Activated CD8-positive, alpha-beta memory T cell treated with anti-CD3 and anti-CD28 coated beads, Interleukin-2, amount 50 U/mL, for 4 hours (primary cell): Measurements from ENCODE around the gene TUBA1B.
"Not testable (repeated sequence)": the region's sequence is repeated elsewhere in the genome, so short reads cannot be mapped to it uniquely, and the experiment has no call there.

Source experiments
- DNase-seq: peaks from one replicate; pipeline ENCODE4 v3.0.0-alpha.2; 2020

TUBA1B gene

DNA sequence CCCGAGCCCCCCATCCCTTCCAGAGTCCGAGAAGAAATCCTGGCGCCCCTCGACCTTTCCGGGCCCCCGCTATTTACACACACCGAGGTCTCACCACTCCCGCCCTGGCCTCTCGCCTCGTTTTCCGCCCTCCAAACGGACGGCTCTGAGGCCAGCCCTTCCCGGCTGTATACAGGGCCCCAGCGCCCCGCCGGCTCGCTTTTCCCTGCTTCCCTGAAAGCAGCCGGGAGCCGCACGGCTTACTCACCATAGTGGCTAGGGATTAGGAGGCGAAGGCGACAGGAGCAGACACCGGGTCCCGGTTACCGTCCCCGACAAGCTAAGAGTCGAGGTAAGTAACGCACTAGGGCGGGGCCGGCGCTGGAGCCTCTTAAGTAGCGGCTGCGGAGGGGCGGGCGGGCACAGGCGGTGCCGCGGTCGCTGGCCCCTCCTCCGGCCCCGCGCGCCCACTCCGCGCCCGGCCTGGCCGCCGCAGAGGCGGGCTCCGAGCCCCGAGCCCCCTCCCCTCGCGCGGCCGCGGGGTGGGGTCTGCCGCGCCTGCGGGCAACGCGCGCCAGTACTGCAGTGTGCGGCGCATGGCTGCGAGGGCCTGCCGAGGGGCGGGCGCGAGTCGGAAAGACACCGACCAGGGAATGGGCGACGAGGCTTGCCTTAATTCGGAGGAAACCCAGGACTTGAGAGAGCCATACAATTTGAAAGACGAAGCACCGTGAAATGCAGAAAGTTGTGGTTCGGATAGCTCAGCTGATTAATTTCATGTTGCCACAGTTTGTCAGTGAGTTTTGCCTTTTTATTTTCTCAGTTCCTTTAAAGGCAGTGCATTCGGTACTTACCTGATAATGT is at the start of gene TUBA1B:
TUBA1B (minus strand) TSS at position 345 of the 843 bp plus-strand sequence; CDS start at position 250, 95 bp downstream.
- peak; percentile 90 for DNase-seq

DNA sequence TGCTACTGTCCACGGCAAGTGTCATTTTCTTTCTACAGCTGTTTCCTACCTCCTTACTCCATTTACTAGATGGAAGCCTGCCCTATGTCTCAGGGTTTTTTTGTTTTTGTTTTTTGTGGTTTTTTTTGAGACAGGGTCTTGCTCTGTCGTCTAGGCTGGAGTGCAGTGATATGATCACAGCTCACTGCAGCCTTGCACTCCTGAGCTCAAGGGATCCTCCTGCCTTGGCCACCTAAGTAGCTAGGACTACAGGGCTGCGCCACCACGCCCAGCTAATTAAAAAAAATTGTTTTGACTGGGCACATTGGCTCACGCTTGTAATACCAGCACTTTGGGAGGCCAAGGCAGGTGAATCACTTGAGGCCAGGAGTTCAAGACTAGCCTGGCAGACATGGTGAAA is 43.0 kb upstream of the TUBA1B start:
- no peak for DNase-seq

- DNase-seq = no peak
Observed at GRCh38 chr12:49170924-49171323, 39.7 kb upstream of the TUBA1B start.

- DNase-seq = no peak
Observed at GRCh38 chr12:49165114-49165513, 33.9 kb upstream of the TUBA1B start.

DNA sequence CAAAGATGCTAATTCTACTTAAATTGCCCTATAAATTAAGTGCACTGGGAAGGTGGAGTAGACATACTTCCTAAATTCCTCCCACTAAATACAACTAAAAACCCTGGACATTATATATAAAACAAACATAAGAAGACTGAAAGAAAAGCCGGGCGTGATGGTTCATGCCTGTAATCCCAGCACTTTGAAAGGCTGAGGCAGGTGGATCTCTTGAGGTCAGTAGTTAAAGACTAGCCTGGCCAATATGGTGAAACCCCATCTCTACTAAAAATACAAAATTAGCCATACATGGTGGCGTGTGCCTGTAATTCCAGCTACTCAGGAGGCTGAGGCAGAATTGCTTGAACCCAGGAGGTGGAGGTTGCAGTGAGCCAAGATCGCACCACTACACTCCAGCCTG is 30.7 kb upstream of the TUBA1B start:
- not testable (repeated sequence) for DNase-seq

DNA sequence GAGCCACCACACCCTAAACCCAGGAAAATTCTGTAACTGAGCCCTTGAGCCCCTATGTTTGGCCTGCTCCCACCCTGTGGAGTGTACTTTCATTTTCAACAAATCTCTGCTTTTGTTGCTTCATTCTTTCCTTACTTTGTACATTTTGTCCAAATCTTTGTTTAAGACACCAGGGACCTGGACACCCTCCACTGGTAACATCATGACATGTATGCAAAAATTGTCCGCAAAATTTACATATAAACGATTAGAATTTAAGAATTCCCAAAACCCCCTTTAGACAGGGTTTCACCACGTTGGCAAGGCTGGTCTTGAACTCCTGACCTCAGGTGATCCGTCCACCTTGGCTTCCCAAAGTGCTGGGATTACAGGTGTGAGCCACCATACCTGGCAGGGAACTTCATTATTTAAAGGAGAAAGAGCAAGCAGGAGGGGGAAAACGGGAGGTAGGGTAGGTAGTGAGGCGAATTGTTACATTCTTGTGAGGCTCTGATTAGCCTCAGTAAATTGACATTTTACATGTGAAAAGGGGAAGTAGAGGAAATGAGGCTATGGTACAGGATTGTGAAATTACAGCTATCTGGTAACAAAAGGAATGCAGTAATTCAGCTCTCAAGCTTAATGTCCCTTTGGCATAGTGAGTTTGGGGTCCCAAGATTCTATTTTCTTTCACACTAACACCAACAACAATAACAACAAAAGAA is 30.0 kb upstream of the TUBA1B start:
- DNase-seq = no peak

DNA sequence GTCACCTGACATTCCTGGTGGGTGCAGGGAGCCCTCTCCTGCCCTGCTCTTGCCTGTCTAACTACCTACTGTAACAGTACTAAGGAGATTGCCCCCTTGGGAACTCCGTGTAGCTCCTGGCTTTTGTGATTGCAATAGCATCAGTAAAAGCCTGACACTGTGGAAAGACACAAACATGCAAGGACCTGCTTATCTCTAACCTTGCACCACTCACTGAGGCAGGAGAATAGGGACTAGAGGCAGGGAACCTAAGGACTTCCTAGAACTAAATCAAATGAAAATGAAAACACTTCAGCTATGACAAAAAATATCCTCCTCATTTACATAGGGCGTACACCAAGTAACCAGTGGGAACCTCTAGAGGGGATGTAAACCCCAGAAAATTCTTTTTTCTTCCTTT is 29.2 kb upstream of the TUBA1B start:
- DNase-seq = no peak

DNA sequence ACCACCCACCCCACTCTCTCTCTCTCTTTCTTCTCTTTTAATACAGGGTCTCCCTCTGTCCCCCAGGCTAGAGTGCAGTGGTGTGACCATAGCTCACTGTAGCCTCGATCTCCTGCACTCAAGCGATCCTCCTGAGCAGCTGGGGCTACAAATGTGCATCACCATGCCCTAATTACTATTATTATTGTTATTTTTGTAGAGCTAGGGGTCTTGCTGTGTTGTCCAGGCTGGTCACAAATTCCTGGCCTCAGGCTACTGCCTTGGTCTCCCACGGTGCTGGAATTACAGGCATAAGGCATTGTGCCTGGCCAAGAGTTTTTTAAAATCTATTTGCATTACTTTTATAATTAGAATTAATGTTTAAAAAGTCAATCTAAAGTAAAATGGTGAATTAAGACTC is 23.0 kb upstream of the TUBA1B start:
- no peak for DNase-seq

DNA sequence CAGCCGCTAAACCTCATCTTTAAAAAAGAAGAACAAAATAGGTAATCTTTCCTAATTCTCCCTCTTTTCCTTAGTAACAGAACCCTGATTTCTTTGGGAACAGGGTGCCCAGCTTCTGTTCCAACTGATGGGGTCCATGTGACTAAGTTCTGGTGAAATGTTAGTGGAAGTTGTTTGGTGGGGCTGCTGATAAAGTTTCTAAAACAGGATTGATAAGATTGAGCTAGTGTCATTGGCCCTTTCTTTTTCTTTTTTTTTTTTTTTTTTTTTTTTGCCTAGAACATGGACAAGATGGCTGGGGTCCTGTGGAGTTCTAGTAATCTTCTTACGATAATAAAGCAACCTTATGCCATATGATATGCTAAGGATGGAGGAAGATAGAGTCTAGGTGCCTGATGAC is 16.2 kb upstream of the TUBA1B start:
- no peak for DNase-seq

DNA sequence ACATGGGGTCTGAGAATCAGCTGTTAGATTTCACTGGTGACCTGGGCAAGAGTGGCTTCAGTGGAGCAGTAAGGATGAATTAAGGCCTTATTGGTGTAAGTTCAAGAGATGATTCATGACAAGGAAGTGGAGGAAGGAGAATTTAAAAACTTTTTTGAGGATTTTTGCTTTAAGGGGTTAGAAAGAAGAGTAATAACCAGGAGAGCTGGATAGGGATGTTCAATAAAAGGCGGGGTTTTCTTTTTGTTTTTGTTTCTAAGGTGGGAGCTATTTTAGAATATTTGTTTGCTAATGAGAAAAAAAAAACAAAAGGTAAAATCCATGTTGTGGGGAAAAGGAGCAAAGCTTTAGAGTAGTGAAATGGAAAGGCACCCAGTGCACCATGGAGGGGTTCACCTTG is 15.2 kb upstream of the TUBA1B start:
- no peak for DNase-seq

- no peak for DNase-seq
Observed at GRCh38 chr12:49144384-49144783, 13.2 kb upstream of the TUBA1B start.

GRCh38 chr12:49138999-49139398 is 7.8 kb upstream of the TUBA1B start:
- no peak for DNase-seq

DNA sequence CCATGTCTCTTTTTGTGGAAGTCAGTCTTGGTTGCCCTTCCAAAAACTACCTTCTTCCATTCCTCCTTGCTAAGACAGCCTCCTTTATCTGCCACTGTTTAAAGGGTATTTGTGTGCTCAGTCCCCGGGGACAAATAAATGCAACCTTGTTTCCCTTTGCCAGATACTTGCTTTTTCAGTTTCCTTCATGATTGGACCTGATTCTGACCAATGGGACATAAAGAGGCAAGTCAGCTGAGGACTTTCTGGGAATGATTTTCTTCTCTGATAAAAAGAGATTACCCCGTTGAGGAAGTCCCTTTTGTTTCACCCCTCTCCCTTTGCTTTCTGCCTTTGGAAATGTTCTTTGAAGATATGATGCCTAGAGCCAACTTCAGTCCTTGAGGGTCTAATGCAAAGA is 7.4 kb upstream of the TUBA1B start:
- no peak for DNase-seq

DNA sequence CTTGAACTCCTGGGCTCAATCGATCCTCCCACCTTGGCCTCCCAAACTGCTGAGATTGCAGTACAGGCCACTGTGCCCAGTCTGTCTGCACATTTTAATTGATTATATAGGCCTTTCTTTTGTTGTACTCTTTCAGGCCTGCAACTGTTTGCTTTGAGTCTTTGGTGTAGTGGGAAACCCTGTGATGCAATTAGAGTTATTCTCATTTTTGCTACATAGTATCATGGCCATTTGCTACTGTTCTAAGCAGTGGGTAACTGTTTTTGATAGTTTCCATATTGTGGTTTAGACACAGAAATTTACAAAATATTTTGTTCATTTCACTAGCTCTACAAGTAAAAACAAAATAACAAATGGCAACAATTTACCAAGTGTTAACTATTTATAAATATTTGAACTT is 6.3 kb upstream of the TUBA1B start:
- no peak for DNase-seq

GRCh38 chr12:49136997-49137396 is 5.8 kb upstream of the TUBA1B start:
- DNase-seq = not testable (repeated sequence)

DNA sequence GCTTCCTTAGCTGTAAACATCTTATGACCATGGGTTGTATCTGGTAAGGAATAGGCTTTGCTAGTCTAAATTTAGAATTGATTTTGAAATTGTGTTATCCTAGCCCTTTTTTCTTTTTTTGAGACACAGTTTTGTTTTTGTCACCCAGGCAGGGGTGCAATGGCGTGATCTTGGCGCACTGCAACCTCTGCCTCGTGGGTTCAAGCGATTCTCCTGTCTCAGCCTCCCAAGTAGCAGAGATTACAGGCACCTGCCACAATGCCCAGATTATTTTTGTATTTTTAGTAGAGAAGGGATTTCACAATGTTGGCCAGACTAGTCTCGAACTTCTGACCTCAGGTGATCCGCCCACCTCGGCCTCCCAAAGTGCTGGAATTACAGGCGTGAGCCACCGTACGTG is 2.4 kb upstream of the TUBA1B start:
- DNase-seq = no peak

- DNase-seq = no peak
Observed at GRCh38 chr12:49133014-49133413, 1.8 kb upstream of the TUBA1B start.

- DNase-seq = no peak
Observed at GRCh38 chr12:49131894-49132461, 783 bp upstream of the TUBA1B start.

DNA sequence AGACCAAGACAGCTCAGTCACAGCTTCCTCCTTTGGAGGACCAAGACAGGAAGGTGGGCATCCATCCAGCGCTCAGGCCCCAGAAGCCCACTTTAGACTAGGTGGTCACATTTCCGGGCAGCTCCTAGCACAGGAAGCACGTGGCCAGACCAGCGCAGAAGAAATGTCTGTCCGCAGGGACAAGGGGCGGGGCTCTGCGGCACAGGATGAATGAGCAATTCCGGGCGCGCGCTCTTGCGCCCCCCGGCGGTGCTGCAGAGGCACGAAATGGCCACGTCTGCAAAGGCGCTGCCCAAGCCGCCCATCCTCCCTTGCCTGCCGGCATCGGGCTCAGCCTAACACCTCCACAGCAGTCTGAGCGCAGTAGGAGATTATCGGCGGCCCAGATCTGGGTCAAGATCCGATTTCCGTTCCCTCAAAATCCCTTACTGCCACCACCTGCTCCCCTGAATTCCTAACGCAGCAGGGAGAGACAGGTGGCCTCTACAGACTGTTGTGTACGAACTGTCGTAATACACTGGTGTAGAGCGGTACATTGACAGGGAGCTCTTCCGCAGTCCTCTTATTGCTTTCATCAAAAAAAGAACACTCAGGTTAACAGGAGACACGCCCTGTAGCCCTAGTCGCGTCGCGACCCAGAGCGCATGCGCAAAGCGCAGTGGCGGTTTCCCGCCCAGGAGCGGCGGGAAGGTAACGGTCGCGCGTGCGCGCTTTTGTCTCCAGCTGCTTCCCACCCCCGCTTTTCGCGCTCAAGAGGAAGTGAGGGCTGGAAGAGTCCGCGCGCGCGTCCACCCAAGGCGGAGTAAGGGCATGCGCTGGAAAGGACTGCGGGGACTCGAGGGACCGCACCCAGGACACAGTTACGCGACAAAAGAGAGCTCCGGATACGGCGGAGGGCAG is 794 bp downstream of the TUBA1B start:
- peak; percentile 90 for DNase-seq

DNA sequence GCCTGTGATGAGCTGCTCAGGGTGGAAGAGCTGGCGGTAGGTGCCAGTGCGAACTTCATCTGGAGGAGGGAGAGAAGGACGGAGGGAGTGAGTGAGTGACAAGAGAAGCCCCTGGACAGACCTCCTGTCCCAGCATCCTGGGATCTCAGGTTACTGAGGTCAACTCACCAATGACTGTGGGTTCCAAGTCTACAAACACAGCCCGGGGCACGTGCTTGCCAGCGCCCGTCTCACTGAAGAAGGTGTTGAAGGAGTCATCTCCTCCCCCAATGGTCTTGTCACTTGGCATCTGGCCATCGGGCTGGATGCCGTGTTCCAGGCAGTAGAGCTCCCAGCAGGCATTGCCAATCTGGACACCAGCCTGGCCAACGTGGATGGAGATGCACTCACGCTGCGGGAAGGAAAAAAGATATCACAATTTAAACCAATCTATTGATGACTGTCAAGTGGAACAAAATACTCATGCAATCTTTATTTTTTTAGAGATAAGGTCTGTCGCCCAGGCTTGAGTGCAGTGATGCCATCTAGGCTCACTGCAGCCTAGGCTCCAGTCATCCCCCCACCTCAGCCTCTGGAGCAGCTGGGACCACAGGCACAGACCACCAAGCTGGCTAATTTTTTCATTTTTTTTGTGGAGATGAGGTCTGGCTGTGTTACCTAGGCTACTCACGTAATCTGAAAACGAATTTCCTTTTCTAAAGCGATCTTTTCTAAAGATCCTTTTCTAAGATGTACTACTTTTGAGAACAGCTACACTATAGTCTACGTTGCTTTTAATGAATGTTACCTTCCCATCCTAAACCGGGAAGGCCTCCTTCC is 1.7 kb downstream of the TUBA1B start:
- no peak for DNase-seq

DNA sequence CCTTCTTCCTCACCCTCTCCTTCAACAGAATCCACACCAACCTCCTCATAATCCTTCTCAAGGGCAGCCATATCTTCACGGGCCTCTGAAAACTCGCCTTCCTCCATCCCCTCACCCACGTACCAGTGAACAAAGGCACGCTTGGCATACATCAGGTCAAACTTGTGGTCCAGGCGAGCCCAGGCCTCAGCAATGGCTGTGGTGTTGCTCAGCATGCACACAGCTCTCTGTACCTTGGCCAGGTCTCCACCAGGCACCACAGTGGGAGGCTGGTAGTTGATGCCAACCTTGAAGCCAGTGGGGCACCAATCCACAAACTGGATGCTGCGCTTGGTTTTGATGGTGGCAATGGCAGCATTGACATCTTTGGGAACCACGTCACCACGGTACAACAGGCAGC is 3.2 kb downstream of the TUBA1B start:
- not testable (repeated sequence) for DNase-seq
